ENCODE data around the gene LRRK1.

LRRK1 gene, protein sequence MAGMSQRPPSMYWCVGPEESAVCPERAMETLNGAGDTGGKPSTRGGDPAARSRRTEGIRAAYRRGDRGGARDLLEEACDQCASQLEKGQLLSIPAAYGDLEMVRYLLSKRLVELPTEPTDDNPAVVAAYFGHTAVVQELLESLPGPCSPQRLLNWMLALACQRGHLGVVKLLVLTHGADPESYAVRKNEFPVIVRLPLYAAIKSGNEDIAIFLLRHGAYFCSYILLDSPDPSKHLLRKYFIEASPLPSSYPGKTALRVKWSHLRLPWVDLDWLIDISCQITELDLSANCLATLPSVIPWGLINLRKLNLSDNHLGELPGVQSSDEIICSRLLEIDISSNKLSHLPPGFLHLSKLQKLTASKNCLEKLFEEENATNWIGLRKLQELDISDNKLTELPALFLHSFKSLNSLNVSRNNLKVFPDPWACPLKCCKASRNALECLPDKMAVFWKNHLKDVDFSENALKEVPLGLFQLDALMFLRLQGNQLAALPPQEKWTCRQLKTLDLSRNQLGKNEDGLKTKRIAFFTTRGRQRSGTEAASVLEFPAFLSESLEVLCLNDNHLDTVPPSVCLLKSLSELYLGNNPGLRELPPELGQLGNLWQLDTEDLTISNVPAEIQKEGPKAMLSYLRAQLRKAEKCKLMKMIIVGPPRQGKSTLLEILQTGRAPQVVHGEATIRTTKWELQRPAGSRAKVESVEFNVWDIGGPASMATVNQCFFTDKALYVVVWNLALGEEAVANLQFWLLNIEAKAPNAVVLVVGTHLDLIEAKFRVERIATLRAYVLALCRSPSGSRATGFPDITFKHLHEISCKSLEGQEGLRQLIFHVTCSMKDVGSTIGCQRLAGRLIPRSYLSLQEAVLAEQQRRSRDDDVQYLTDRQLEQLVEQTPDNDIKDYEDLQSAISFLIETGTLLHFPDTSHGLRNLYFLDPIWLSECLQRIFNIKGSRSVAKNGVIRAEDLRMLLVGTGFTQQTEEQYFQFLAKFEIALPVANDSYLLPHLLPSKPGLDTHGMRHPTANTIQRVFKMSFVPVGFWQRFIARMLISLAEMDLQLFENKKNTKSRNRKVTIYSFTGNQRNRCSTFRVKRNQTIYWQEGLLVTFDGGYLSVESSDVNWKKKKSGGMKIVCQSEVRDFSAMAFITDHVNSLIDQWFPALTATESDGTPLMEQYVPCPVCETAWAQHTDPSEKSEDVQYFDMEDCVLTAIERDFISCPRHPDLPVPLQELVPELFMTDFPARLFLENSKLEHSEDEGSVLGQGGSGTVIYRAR (N-terminal part only)

DNA sequence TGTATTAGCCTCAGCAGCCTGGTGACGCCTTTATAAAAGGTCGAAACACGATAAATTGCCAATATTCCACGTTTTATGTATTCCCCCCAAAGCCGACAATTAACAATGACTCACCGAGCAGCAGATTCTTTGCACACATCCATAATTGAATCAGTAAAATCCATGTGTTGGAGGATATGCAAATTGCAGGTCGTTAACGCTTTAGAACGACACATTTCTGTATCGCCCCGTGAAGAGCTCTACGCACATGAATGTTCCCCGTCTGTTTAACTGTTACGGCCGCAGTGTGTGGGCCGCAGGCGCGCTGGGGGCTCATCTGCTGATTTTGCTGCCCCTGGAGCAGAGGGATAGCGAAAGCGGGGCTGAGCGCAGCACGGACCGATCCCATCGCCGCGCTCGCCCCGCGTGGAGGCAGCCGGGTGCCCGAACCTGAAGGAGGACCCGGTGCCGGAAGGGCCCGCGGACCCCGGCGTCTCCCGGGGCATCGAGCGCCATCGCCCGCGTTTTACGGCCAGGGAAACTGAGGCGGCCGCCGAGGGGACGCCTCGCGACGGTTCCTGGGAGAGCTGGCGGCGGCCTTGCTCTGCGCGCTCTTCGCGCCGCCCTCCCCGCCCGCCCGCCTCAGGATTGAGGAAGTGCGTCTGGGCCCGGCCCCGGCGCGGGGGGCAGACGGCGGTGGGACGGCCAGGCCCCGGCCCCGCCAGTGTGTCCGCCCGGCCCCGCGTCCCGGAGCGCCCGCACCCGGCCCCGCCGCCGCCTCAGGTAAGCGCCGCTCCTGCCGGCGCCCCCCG is at the start of gene LRRK1:
LRRK1 (plus strand) TSS at position 668 of the 791 bp plus-strand sequence. CDS start 5,276 bp downstream, outside the sequence.
- no peak for DNase-seq

- DNase-seq = no peak
These were observed 46.0 kb upstream of the LRRK1 start for GRCh38 chr15:100873029-100873677.

DNA sequence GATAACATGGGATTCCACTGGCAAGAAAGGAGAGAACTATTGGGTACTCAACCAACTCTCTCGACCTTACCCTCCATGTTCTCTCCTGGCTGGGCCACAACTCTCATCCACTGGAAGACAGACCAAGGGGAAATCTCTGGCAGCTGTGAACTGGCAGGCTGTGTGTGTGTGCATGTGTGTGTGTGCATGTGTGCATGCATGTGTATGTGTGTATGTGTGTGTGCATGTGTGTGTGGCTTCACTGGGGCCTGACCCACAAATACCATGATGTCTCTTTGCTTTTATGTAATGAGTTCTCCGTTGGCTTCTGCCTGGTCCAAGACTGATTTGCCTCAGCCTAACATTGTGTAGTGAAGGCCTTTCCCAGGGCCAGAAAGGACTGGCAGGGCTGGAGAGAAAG is 43.7 kb upstream of the LRRK1 start:
- DNase-seq = no peak

DNA sequence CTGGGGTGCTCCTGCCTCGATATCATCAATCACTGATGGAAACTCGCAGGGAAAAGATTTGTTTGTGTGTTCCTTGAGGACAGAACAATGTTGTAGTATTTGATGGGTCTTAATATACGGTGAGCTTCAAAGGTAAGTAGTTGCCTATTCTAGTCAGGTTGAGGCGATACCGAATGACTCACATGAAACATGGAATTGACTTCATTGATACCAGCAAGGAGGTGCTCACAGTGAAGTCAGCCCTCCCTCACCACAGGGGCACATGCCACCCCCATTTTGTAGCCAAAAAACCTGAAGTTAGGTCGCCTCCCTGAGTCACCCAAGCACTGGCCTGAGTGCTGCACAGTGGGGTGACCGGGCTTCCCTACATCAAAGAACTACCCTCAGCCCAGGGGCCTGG is 43.2 kb upstream of the LRRK1 start:
- DNase-seq = no peak

DNA sequence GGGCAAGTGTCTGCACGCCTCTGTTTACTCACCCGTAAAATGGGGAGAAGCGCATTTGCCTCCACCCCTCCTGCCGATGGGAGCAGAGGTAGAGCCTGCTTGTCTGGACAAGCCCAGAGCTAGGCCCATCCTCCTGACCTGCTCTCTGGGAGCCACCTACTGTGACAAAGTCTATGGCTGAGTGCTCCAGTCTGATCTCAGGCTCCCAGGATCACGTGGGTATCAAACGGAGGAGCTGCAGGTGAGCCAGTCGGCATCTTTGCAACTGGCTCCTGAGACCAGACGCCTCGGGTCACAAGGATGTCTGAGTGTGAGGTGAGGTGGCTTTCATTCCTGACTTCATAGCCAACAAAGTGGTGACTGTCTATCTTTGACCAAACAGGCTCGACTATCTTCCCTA is 41.6 kb upstream of the LRRK1 start:
- DNase-seq = no peak

- DNase-seq = no peak
These were observed 41.0 kb upstream of the LRRK1 start for GRCh38 chr15:100878130-100878529.

DNA sequence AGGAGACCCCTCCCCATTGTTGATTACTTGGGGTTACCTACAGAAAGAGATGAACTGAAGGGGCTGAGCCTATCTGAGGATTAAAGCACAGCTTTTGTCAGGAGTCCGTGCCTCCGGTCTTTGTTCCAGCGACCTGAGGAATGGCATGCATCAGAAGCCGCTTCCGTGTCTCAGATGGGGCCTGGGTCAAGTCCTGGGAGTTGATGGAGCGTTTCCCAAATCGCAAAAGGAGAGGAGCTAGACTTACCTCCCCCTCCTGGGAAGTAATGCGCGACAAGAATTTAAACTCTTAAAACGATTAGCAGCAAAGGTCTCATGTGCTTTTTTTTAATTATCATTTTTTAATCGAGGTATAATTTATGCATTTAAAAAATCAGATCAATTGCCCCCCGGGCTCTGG is 40.5 kb upstream of the LRRK1 start:
- no peak for DNase-seq

DNA sequence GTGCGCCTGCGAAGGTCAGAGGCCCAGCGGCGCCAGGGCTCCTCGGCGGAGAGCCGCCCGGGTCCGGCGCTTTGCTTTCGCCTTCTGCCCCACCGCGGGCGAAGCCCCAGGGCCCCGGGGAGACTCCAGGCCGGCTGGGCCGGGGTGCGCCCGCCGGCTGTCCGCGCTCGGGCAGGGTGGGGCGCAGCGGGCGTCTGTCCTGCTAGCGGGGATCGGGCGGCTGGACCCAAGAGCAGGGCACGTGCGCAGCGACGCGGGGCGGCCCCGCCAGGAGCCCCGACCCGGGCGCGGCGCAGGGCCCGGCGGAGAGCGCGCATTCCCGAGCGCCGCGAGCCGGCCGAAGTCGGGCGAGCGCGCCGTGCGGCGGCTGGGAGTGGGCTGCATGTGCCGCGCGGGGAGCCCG is 40.1 kb upstream of the LRRK1 start:
- no peak for DNase-seq

GRCh38 chr15:100879464-100880138 is 39.6 kb upstream of the LRRK1 start, which contains the start of gene ALDH1A3:
Gene ALDH1A3, plus strand, starts transcription at chr15:100879831. Its CDS starts 77 bp downstream, at chr15:100879908.
- DNase-seq = no peak

DNA sequence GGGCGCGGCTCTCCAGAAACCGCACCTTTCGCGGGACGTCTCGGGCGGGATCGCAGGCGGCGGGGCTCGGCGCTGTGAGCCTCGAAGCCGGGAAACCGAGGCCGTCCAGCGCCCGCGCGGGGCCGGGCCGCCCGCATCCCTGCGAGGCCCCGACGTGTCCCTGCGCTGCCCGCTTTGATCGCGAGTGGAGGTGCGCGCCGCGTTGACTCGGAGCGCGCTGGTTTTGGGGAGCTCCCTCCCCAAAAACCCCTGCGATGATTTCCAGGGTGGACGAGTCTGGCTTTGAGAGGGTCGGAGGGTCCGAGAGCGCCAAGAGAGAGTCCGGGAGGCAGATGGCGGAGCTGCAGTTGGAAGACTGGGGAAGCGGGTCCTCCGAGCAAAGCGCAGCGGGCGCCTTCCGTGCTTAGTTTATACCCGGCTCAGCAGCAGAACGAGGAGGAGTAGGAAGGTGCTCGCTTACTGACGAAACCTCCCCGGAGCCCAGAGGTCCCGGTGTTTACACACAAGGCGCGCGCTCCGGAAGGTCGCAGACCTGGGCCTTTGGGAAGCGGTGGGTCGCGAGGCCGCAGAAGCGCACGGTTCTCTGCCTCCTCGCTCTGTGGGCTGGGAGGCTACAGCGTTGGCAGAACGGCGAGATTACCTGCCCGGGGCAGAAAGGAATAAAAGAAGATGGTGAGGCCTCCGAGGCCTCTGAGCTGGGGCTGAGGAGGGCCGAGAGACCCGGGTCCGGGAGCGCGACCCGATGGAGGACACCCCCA is 38.8 kb upstream of the LRRK1 start:
- DNase-seq = no peak

GRCh38 chr15:100880897-100881242 is 38.3 kb upstream of the LRRK1 start:
- no peak for DNase-seq

DNA sequence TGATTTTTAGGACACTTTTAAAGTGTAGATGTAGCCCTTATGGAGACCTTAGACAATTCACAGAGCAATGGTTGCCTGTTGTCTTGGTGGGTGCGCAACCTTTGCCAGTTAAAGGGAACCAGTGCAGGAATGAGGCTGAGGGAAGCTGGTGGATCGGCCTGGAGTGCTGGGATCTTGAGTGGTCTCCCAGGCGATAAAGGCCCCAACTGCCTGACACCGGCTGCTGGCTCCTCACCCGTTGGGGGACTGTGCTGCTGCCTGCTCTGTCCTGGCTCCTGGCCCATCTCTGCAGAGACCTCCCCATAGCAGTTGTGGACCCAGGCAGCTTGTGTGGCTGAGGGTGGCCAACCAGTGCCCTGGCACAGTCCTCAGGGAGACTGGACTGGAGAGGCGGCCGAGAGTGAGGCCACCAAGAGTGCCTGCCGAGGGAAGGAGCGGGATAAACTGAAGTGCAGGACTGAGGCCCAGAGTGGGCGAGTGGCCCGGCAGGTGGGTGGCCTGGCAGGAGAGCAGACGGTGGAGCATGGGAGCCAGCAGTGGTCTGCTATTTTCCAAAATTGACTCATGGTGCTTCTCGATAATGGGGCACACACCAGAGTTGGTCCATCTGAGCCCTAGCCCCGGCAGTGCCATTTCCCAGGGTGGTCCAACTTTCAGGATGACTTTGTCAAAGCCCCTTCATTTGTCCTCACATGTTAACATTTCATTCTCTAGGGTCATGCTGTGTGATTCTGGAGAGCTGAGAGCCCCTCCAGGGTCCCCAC is 37.4 kb upstream of the LRRK1 start:
- DNase-seq = no peak

GRCh38 chr15:100885116-100885515 is 34.0 kb upstream of the LRRK1 start:
- DNase-seq = no peak

- no peak for DNase-seq
These were observed 33.3 kb upstream of the LRRK1 start for GRCh38 chr15:100885811-100886210.

DNA sequence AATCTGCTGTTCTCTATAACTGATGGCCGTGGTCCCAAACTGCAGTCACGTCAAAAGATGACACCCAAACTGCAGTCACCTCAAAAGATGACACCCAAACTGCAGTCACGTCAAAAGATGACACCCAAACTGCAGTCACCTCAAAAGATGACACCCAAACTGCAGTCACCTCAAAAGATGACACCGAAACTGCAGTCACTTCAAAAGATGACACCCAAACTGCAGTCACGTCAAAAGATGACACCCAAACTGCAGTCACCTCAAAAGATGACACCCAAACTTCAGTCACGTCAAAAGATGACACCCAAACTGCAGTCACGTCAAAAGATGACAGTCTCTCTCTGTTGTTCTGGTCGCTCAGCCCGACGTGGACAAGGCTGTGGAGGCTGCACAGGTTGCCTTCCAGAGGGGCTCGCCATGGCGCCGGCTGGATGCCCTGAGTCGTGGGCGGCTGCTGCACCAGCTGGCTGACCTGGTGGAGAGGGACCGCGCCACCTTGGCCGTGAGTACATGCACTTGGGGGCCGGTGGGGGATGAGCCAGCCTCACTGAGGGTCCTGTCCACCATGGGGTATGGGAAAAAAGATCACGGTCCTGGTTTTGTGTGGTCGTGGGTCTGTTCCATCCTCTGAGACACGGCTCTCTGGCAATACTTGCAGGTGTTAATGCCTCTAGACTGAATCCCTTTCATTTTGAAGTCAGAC is 31.8 kb upstream of the LRRK1 start:
- DNase-seq = no peak

DNA sequence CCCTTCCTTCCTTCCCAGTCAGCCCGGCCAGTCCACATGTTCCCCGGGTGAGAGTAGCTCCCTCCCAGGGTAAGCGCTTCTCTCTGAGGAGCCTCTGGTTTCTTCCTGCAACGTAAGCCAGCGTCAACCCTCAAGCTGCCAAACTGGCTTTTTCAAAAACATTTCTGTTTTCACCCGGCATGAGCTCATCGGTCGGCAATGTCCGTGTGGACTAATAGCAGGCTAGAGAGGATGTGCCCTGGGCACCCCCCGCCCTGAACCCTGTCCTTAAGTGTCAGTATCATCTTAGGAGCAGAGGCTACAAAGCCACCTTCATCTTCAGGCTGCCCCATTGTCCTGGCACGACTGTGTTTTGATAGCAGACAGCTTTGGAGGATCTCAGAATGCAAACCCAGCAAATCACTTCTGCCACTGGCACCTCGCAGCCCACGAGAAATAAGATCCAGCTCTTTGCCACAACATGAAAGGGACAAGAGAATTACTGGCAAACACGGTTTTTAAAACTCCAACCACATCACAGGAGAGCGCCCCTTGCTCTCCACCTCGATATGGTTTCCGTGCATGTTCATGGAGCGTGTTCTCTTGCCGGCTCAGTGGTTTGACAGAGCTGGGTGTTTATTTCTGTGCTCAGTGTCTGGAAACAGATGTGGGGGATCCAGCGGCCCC is 29.6 kb upstream of the LRRK1 start:
- DNase-seq = no peak

- no peak for DNase-seq
These were observed 29.0 kb upstream of the LRRK1 start for GRCh38 chr15:100890051-100890720.

DNA sequence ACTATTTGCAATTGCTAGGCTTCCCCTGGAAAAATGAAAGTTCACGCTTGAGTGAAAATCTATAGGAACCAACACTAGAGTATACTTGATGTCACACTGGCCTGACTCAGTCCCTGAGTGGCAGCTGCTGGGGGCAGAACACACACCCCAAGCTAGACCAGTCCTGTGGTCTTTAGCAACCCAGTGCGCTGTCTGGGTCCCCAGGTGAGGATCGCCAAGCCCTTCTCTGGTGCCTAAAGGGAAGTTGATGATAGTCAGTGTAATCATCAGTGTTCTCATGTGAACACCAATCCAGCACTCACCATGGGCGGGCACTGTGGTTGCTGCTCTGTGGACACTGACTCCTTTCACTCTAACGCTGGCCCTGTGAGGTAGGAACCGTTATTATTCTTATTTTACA is 28.3 kb upstream of the LRRK1 start:
- no peak for DNase-seq
